Fibroblast of lung (primary cell): ENCODE measurements around the gene PHLDA1. TPM values are rescaled to one million over a fixed set of nuclear protein-coding genes. Genes with fewer than 3 reads are reported as not detected.
"Not testable (repeated sequence)": the region's sequence is repeated elsewhere in the genome, so short reads cannot be mapped to it uniquely, and the experiment has no call there.

Experiments
- DNase-seq, 2 donors: peaks; one replicate each; pipeline versions ENCODE4 v3.0.0 to v3.0.0-alpha.2; 2010; ENCODE audit warnings: low read depth in 2 of 2
- H2AFZ ChIP-seq: 2 replicates; pipeline ENCODE4 v1.5.1; 2012; ENCODE audit warnings: low read length, control low read depth, inconsistent platforms
- H3K27ac ChIP-seq: 2 replicates; pipeline ENCODE4 v1.5.1; 2011; ENCODE audit warnings: low read length, control low read depth; ENCODE audit not compliant: insufficient read depth
- H3K27me3 ChIP-seq: 2 replicates; pipeline ENCODE4 v1.5.1; 2011; ENCODE audit warnings: mild to moderate bottlenecking, low read length; ENCODE audit not compliant: control insufficient read depth, insufficient read depth
- H3K36me3 ChIP-seq: 2 replicates; pipeline ENCODE4 v1.5.1; 2011; ENCODE audit warnings: low read length; ENCODE audit not compliant: control insufficient read depth, insufficient read depth
- H3K4me1 ChIP-seq: 2 replicates; pipeline ENCODE4 v1.5.1; 2011; ENCODE audit warnings: low read length; ENCODE audit not compliant: control insufficient read depth, insufficient read depth; ENCODE audit errors: extremely low read depth
- H3K4me2 ChIP-seq: 2 replicates; pipeline ENCODE4 v1.5.1; 2011; ENCODE audit warnings: low read length, control low read depth; ENCODE audit not compliant: insufficient read depth; ENCODE audit errors: extremely low read depth
- H3K4me3 ChIP-seq, 4 experiments: fragments of 200-600 bp in 1 of 4; sonication (generic) in 1 of 4; replicated peaks in 1 of 4; 2 replicates each; pipeline ENCODE4 v1.5.1; 2011 to 2016; ENCODE audit warnings: low read length in 4 of 4, low read depth in 3 of 4, mild to moderate bottlenecking in 3 of 4, control low read depth in 2 of 4, inconsistent platforms in 1 of 4, mixed read lengths in 1 of 4; ENCODE audit not compliant: insufficient read depth in 1 of 4; ENCODE audit errors: control extremely low read depth in 1 of 4
- H3K79me2 ChIP-seq: 2 replicates; pipeline ENCODE4 v1.5.1; 2012; ENCODE audit warnings: mild to moderate bottlenecking, low read length, inconsistent platforms; ENCODE audit not compliant: control insufficient read depth, insufficient read depth
- H3K9ac ChIP-seq: 2 replicates; pipeline ENCODE4 v1.5.1; 2011; ENCODE audit warnings: mild to moderate bottlenecking, low read length, control low read depth; ENCODE audit not compliant: insufficient read depth
- H3K9me3 ChIP-seq: 2 replicates; pipeline ENCODE4 v1.5.1; 2012; ENCODE audit warnings: low read depth, low read length; ENCODE audit not compliant: control insufficient read depth, insufficient read depth
- H4K20me1 ChIP-seq: 2 replicates; pipeline ENCODE4 v1.5.1; 2011; ENCODE audit warnings: low read length; ENCODE audit not compliant: control insufficient read depth, insufficient read depth; ENCODE audit errors: extremely low read depth
- EZH2 ChIP-seq: IDR thresholded peaks from 2 replicates; pipeline ENCODE4 v1.5.1; 2012; ENCODE audit warnings: low read length, control low read depth, mild to moderate bottlenecking; ENCODE audit errors: missing control alignments
- polyA plus RNA-seq, 2 donors: library from polyadenylated mRNA; depleted of rRNA in 1 of 2; stranded (reverse) in 1 of 2; unstranded in 1 of 2; fragments of >200 nt; gene quantifications; 2 replicates each; pipeline ENCODE4 v1.2.1, GENCODE V29; 2011 to 2012; ENCODE audit warnings: missing spikeins in 1 of 2
- total RNA-seq: library from RNA; depleted of rRNA; stranded (reverse); fragments of >200 nt; gene quantifications from 2 replicates; pipeline ENCODE4 v1.2.1, GENCODE V29; 2014
- TF ChIP-seq, protein P1 (sequence below), 2 donors: IDR thresholded peaks in 1 of 2; conservative IDR thresholded peaks in 1 of 2; 1 replicate in 1 of 2; 2 replicates in 1 of 2; pipeline ENCODE4 v1.5.1; 2011 to 2012; ENCODE audit warnings: low read length in 2 of 2, control low read depth in 1 of 2, inconsistent platforms in 1 of 2, low read depth in 1 of 2, mild to moderate bottlenecking in 1 of 2

Gene PHLDA1
- total and polyA plus RNA-seq, 2 donors (not counting 1 experiment from before 2014, with no cell fraction given): 48.1 to 252 TPM

DNA sequence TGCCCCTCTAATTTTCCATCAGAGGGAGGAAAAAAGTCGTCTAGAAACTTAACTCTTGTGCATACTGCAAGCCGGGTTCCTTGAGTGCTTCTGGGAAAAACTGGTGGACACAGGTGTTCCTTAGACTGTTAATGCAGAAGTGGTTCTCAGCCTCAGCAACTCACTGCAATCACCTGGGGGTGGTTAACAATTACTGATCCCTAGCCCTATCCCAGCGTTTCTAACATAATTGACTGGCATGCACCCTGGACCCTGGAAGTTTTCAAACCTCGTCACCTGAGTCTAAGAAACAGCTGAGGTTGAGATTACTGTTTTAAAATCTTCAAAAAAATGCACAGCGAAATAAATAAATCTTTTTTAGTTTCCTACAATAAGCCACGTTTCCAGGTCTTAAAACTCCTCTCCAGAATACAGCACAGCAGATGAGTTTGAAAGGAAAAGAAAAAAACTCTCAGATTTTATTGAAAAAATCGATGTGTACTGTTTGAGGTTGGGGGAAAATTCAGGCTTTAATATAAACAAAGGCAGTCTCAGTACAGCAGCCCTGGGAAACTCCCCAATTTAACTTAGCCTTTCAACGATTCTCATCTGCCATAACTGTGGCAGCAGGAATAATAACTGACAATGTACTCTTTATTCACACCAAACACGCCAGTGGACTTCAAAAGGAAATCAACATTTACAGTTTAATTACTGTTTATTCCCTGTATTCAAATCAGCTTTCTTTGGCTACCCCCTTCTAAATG lies 45.4 kb downstream of the PHLDA1 start:
- TF ChIP-seq, protein P1, sequence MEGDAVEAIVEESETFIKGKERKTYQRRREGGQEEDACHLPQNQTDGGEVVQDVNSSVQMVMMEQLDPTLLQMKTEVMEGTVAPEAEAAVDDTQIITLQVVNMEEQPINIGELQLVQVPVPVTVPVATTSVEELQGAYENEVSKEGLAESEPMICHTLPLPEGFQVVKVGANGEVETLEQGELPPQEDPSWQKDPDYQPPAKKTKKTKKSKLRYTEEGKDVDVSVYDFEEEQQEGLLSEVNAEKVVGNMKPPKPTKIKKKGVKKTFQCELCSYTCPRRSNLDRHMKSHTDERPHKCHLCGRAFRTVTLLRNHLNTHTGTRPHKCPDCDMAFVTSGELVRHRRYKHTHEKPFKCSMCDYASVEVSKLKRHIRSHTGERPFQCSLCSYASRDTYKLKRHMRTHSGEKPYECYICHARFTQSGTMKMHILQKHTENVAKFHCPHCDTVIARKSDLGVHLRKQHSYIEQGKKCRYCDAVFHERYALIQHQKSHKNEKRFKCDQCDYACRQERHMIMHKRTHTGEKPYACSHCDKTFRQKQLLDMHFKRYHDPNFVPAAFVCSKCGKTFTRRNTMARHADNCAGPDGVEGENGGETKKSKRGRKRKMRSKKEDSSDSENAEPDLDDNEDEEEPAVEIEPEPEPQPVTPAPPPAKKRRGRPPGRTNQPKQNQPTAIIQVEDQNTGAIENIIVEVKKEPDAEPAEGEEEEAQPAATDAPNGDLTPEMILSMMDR (conservative IDR thresholded peaks at IDR 0.05 in 1 of 2, IDR thresholded peaks at IDR 0.05 in 1 of 2; ENCODE audit: low read depth in 1 of 2, low read length in 2 of 2): no peak
- no peak for TF ChIP-seq EZH2
- peaks cover 13% of the 10 kb centered on the region for H3K4me1 ChIP-seq
- DNase-seq: no peak
- H4K20me1 ChIP-seq: no peaks in the 10 kb centered on the region
- no peaks in the 10 kb centered on the region for H3K79me2 ChIP-seq
- H3K27me3 ChIP-seq: no peaks in the 10 kb centered on the region
- H3K36me3 ChIP-seq: no peaks in the 10 kb centered on the region
- peak overlapping the region; percentile 44 for H2AFZ ChIP-seq
- H3K9me3 ChIP-seq: no peaks in the 10 kb centered on the region
- peak overlapping the region; percentile 33 for H3K9ac ChIP-seq
- H3K4me3 ChIP-seq: peak overlapping the region in 2 of 4 experiments; percentile 2 to 6
- peak overlapping the region; percentile 30 for H3K4me2 ChIP-seq
- peak overlapping the region; percentile 38 for H3K27ac ChIP-seq

DNA sequence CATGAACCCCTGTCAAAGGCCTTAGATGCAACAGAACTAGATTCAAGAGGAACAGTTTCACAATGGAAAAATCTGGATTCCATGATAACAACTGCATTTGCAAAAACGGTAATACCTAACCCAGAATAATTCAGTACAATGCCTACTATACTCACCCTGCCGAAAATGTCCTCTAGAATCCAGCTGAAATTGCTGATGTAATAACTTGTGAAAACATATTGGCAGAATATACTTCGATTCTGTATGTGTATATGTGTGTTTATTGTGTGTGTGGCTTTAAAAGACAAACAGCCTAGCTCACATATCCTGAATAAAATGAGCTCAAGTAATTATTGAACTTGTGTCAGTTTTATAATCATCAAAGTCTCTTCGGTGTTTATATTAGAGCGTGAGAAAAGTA lies 46.0 kb downstream of the PHLDA1 start:
- Histone ChIP-seq H2AFZ (peak overlapping the region; percentile 26), H3K4me3 (no peak overlapping the region), H3K9me3 (no peaks in the 10 kb centered on the region), H3K4me2 (peak overlapping the region; percentile 30), H3K79me2 (no peaks in the 10 kb centered on the region), H3K36me3 (no peaks in the 10 kb centered on the region), H3K9ac (no peak overlapping the region), H4K20me1 (no peaks in the 10 kb centered on the region), H3K4me1 (peaks cover 13% of the 10 kb centered on the region), H3K27me3 (no peaks in the 10 kb centered on the region), H3K27ac (peak overlapping the region; percentile 6)
- TF ChIP-seq EZH2: no peak
- TF ChIP-seq, protein P1 (conservative IDR thresholded peaks at IDR 0.05 in 1 of 2, IDR thresholded peaks at IDR 0.05 in 1 of 2; ENCODE audit: low read depth in 1 of 2, low read length in 2 of 2): no peak
- DNase-seq: no peak

DNA sequence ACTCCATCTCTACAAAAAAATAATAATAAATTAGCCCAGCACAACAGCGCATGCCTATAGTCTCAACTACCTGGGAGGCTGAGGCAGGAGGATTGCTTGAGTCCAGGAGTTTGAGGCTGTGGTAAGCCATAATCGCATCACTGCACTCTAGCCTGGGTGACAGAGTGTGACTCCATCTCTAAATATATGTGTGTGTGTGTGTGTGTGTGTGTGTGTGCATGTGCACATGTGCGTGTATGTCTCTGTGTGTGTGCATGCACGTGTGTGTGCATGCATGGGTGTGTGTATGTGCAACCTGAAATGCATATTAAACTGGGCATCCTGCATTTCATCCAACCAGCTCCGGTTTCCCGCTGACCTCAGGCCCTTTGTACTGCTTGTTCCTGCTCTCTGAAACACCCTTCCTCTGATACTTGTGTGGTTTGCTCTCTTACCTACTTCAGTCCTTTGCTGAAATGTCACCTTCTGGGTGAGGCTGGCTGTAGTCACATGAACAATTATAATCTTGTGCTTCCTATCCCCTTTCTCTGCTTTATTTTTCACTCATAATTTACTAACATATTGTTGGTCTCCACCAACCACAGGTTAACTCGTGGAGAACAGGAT lies 46.9 kb downstream of the PHLDA1 start:
- H3K4me1 ChIP-seq: peaks cover 18% of the 10 kb centered on the region
- H3K9ac ChIP-seq: no peak overlapping the region
- no peaks in the 10 kb centered on the region for H3K79me2 ChIP-seq
- no peak overlapping the region for H2AFZ ChIP-seq
- H3K36me3 ChIP-seq: no peaks in the 10 kb centered on the region
- no peaks in the 10 kb centered on the region for H3K9me3 ChIP-seq
- DNase-seq: no peak
- TF ChIP-seq, protein P1 (conservative IDR thresholded peaks at IDR 0.05 in 1 of 2, IDR thresholded peaks at IDR 0.05 in 1 of 2; ENCODE audit: low read depth in 1 of 2, low read length in 2 of 2): no peak
- TF ChIP-seq EZH2: no peak
- H3K4me3 ChIP-seq: no peak overlapping the region
- no peaks in the 10 kb centered on the region for H3K27me3 ChIP-seq
- no peak overlapping the region for H3K4me2 ChIP-seq
- peak overlapping the region; percentile 6 for H3K27ac ChIP-seq
- no peaks in the 10 kb centered on the region for H4K20me1 ChIP-seq

DNA sequence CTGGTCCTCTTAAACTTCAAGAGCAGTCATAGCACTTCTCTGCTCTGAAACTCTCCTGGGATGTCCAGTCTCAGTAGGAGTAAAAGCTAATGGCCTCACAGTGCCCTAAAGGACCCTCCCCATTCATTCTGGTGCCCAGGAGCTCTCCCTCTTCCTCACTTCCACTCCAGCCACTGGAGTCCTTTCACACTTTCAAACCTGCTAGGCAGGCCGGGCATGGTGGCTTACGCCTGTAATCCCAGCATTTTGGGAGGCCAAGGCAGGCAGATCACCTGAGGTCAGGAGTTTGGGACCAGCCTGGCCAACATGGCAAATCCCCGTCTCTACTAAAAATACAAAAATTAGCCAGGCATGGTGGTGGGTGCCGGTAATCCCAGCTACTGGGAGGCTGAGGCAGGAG lies 47.7 kb downstream of the PHLDA1 start:
- not testable (repeated sequence) for DNase-seq, H3K9me3 ChIP-seq, H3K4me3 ChIP-seq, H4K20me1 ChIP-seq, H3K79me2 ChIP-seq, H3K9ac ChIP-seq, H3K36me3 ChIP-seq, H3K27me3 ChIP-seq
- peak overlapping the region; percentile 92 for H3K4me2 ChIP-seq
- peak overlapping the region; percentile 83 for H2AFZ ChIP-seq
- H3K27ac ChIP-seq: peak overlapping the region; percentile 94
- peaks cover 24% of the 10 kb centered on the region for H3K4me1 ChIP-seq
